ENCODE data around the gene CCDC198. TPM values are rescaled to one million over a fixed set of nuclear protein-coding genes. Genes with fewer than 3 reads are reported as not detected.

Gene CCDC198
- total RNA-seq (not detected in 2 replicates), polyA plus RNA-seq (not detected in 2 replicates), polyA minus RNA-seq (not detected in 2 replicates)
- not detected for total RNA-seq (2013)

- Histone ChIP-seq H3K27ac (ENCODE audit: low read length in 2 of 2) (no peak within 1 kb of the TSS), H4K20me1 (ENCODE audit: control insufficient read depth, insufficient read depth, low read length, poor library complexity, severe bottlenecking) (no peaks in the 10 kb centered on the region), H3K4me3 (ENCODE audit: control extremely low read depth in 1 of 5, extremely low read depth in 1 of 5, insufficient read depth in 1 of 5, low read depth in 2 of 5, low read length in 4 of 5) (no peak within 1 kb of the TSS), H3K79me2 (ENCODE audit: control insufficient read depth, insufficient read depth, low read length) (no peaks in the 10 kb centered on the region), H3K36me3 (replicated peaks in 1 of 2; ENCODE audit: control extremely low read depth in 1 of 2, control insufficient read depth in 1 of 2, extremely low read depth in 1 of 2, insufficient read depth in 2 of 2, low read length in 1 of 2) (no peaks in the 10 kb centered on the region), H3K4me1 (ENCODE audit: control insufficient read depth in 2 of 2, insufficient read depth in 2 of 2, low read length in 2 of 2) (no peaks in the 10 kb centered on the region), H2AFZ (ENCODE audit: insufficient read depth, low read depth, low read length, poor library complexity, severe bottlenecking) (no peak within 1 kb of the TSS), H3K4me2 (replicated peaks; ENCODE audit: low read depth, low read length, poor library complexity, severe bottlenecking) (no peak within 1 kb of the TSS), H3K27me3 (replicated peaks in 1 of 4; ENCODE audit: control extremely low read depth in 1 of 4, control insufficient read depth in 3 of 4, insufficient read depth in 4 of 4, low read length in 3 of 4) (no peaks in the 10 kb centered on the region), H3K9ac (ENCODE audit: low read length) (no peak within 1 kb of the TSS), H3K9me3 (ENCODE audit: control extremely low read depth in 1 of 3, control insufficient read depth in 2 of 3, insufficient read depth in 1 of 3, low read length in 2 of 3) (peaks cover 0 to 1% (median 0%) of the 10 kb centered on the region in 3 donors)
- ChIA-PET POLR2A (no interaction called here), CTCF (no interaction called here)
- no peaks in the 10 kb centered on the region for H3K4me1 Mint-ChIP-seq
- no peak for ATAC-seq (ENCODE audit: low read depth)
- intact Hi-C loops (cut with micrococcal nuclease), result no loop called here
- 54% methylated on average over 3 of the region's 6 CpGs for WGBS (ENCODE audit: insufficient coverage)
- H3K27ac Mint-ChIP-seq, result no peak within 1 kb of the TSS
- no peak for TF ChIP-seq CTCF (IDR thresholded peaks at IDR 0.05)
- H3K27me3 Mint-ChIP-seq, result peaks cover 14% of the 10 kb centered on the region
- H3K9me3 Mint-ChIP-seq (ENCODE audit: insufficient read depth), result no peaks in the 10 kb centered on the region
- no peak for DNase-seq
- no peak within 1 kb of the TSS for H3K4me3 Mint-ChIP-seq
Observed at GRCh38 chr14:57493467-57494181, at the start of gene CCDC198. CCDC198 (minus strand) TSS chr14:57493857; CDS start chr14:57493715, 142 bp downstream.

GRCh38 chr14:57533214-57533613 is 39.6 kb upstream of the CCDC198 start:
- WGBS (ENCODE audit: insufficient coverage), result 86% methylated on average over 1 of the region's 1 CpG

More at GRCh38 chr14:57533214-57533613, 39.6 kb upstream of the CCDC198 start:
- Mint-ChIP-seq H3K9me3 (ENCODE audit: insufficient read depth) (peaks cover 4% of the 10 kb centered on the region), H3K27ac (no peak overlapping the region), H3K4me1 (no peaks in the 10 kb centered on the region), H3K27me3 (peaks cover 24% of the 10 kb centered on the region), H3K4me3 (no peak overlapping the region)
- H3K79me2 ChIP-seq (ENCODE audit: control insufficient read depth, insufficient read depth, low read length), result no peaks in the 10 kb centered on the region
- no peaks in the 10 kb centered on the region for H4K20me1 ChIP-seq (ENCODE audit: control insufficient read depth, insufficient read depth, low read length, poor library complexity, severe bottlenecking)
- DNase-seq (no peak), ATAC-seq (ENCODE audit: low read depth) (no peak)
- no peaks in the 10 kb centered on the region for H3K36me3 ChIP-seq (replicated peaks in 1 of 2; ENCODE audit: control extremely low read depth in 1 of 2, control insufficient read depth in 1 of 2, extremely low read depth in 1 of 2, insufficient read depth in 2 of 2, low read length in 1 of 2)
- H2AFZ ChIP-seq (ENCODE audit: insufficient read depth, low read depth, low read length, poor library complexity, severe bottlenecking), result no peak overlapping the region
- no peaks in the 10 kb centered on the region for H3K4me1 ChIP-seq (ENCODE audit: control insufficient read depth in 2 of 2, insufficient read depth in 2 of 2, low read length in 2 of 2)
- no peaks in the 10 kb centered on the region for H3K27me3 ChIP-seq (replicated peaks in 1 of 4; ENCODE audit: control extremely low read depth in 1 of 4, control insufficient read depth in 3 of 4, insufficient read depth in 4 of 4, low read length in 3 of 4)
- CTCF ChIA-PET, result no interaction called here
- no peaks in the 10 kb centered on the region for H3K9me3 ChIP-seq (ENCODE audit: control extremely low read depth in 1 of 3, control insufficient read depth in 2 of 3, insufficient read depth in 1 of 3, low read length in 2 of 3)
- POLR2A ChIA-PET, result no interaction called here
- intact Hi-C loops (cut with micrococcal nuclease), result no loop called here
- no peak overlapping the region for H3K27ac ChIP-seq (ENCODE audit: low read length in 2 of 2)
- TF ChIP-seq EZH2 (IDR thresholded peaks at IDR 0.05; ENCODE audit: borderline replicate concordance, insufficient read depth, low read depth, low read length, poor library complexity, severe bottlenecking), result no peak
- no peak for TF ChIP-seq CTCF (IDR thresholded peaks at IDR 0.05)
- H3K9ac ChIP-seq (ENCODE audit: low read length), result no peak overlapping the region
- H3K4me3 ChIP-seq (ENCODE audit: control extremely low read depth in 1 of 5, extremely low read depth in 1 of 5, insufficient read depth in 1 of 5, low read depth in 2 of 5, low read length in 4 of 5), result no peak overlapping the region
- no peak overlapping the region for H3K4me2 ChIP-seq (replicated peaks; ENCODE audit: low read depth, low read length, poor library complexity, severe bottlenecking)

Data from B cell (primary cell).